ENCODE measurements around the gene ACAD11.

ACAD11 gene

GRCh38 chr3:132595014-132595413 is 64.6 kb downstream of the ACAD11 start:
- DNase-seq (ENCODE audit: low read depth in 2 of 2): peak; percentile 73 to 82
- H3K4me3 ChIP-seq (replicated peaks in 1 of 2; ENCODE audit: low read depth in 2 of 2, low read length in 2 of 2): no peak overlapping the region
- no peak for TF ChIP-seq CTCF (IDR thresholded peaks at IDR 0.05; ENCODE audit: low read depth, low read length)

DNA sequence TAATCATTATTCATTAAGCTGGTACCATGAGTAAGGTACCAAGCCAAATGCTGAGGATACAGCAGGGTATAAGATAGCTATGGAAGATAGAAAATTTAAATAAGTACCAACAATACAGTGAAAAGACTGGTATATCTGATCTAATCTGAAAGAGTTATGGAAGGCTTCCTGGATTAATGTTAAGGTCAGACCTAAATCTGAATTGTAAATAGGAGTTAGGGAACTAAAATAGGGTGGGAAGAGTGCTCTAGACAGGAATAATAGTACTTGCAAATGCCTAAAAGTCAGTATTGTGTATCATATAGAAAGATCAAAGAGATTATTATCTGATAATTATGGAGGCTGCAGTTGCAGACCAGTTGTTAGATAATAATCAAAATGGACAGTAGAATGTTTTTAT is 65.1 kb downstream of the ACAD11 start:
- H3K4me3 ChIP-seq (replicated peaks in 1 of 2; ENCODE audit: low read depth in 2 of 2, low read length in 2 of 2): no peak overlapping the region
- TF ChIP-seq CTCF (IDR thresholded peaks at IDR 0.05; ENCODE audit: low read depth, low read length): no peak
- DNase-seq (ENCODE audit: low read depth in 2 of 2): no peak

- peak; percentile 51 to 82 for DNase-seq (ENCODE audit: low read depth in 2 of 2)
- no peak for TF ChIP-seq CTCF (IDR thresholded peaks at IDR 0.05; ENCODE audit: low read depth, low read length)
- no peak overlapping the region for H3K4me3 ChIP-seq (replicated peaks in 1 of 2; ENCODE audit: low read depth in 2 of 2, low read length in 2 of 2)
Measured at GRCh38 chr3:132593947-132594323, 65.7 kb downstream of the ACAD11 start.

DNA sequence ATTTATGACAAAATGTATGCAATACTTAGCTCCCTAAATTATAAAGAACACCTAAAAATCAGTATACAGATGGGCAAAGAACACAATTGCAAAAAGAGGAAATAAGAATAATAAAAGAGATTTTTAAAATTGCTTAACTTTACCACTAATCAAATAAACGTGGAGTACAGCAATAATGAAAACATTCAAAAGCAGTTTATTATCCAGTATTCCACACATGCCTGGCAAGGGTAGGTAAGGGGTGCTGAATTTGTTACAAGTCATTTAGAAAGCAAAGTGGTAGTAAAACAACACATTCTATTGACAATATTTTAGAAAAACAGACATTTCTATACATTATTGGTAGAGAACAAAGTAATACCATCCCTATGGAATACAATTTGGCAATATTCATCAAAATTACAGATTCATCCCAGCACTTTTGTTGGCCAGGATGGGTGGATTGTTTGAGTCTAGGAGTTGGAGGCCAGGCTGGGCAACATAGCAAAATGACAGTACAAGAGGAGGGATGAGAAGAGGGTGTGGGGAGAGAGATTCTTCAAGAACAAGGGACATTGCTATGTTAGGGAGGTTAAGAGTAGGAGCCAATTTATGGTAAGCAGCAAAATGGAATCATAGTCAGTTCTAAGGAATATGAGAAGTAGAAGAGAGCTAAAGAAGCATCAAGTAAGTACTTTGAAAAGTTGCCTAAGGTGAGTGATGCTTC is 66.2 kb downstream of the ACAD11 start:
- TF ChIP-seq CTCF (IDR thresholded peaks at IDR 0.05; ENCODE audit: low read depth, low read length): no peak
- no peak for DNase-seq (ENCODE audit: low read depth in 2 of 2)
- H3K4me3 ChIP-seq (replicated peaks in 1 of 2; ENCODE audit: low read depth in 2 of 2, low read length in 2 of 2): no peak overlapping the region

DNA sequence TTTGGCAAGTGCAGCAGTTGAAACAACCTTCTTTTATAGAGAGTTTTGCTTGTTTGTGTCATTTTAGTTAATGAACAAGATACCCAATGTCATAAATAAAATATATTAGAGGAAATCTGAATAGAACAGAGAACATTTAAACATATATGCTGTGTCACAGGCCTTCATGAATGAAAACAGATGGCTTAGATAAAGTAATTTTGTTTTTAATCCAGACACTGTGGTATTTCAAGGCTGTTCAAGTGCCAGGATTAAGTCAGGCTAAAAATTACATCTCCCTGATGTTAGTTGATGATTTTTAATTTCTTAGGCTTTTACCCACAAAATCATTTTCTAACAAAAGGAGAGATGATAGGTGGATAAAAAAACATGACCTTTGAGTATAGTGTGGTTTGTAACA is 67.4 kb downstream of the ACAD11 start:
- TF ChIP-seq CTCF (IDR thresholded peaks at IDR 0.05; ENCODE audit: low read depth, low read length): no peak
- H3K4me3 ChIP-seq (replicated peaks in 1 of 2; ENCODE audit: low read depth in 2 of 2, low read length in 2 of 2): no peak overlapping the region
- no peak for DNase-seq (ENCODE audit: low read depth in 2 of 2)

- TF ChIP-seq CTCF (IDR thresholded peaks at IDR 0.05; ENCODE audit: low read depth, low read length): no peak
- no peak overlapping the region for H3K4me3 ChIP-seq (replicated peaks in 1 of 2; ENCODE audit: low read depth in 2 of 2, low read length in 2 of 2)
- peak in 1 of 2 donors; percentile 39 for DNase-seq (ENCODE audit: low read depth in 2 of 2)
Measured at GRCh38 chr3:132587401-132587800, 72.2 kb downstream of the ACAD11 start.

DNA sequence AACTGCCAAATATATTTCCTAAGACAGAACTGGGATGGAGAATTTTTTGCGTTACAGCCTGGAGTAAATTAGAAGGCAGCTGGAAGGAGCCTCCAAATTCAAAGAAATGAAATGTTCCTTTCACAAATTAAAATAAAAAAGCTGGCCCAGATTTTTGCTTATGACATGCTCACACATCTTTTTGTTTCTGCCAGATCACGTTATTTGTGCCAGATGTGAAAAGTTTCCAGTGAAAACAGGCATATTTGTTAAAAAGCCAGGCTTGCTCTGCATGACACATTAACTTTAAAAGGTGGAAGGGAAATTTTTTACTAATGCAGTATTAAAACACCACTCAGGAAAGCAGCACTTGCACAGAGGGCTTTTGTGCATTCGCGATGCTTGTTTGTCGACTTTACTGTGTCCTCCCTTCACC is 85.8 kb downstream of the ACAD11 start:
- no peak overlapping the region for H3K4me3 ChIP-seq (replicated peaks in 1 of 2; ENCODE audit: low read depth in 2 of 2, low read length in 2 of 2)
- peak in 1 of 2 donors; percentile 51 for DNase-seq (ENCODE audit: low read depth in 2 of 2)
- no peak for TF ChIP-seq CTCF (IDR thresholded peaks at IDR 0.05; ENCODE audit: low read depth, low read length)
